Measurements from ENCODE around the gene PSMD8. TPM values are rescaled to one million over a fixed set of nuclear protein-coding genes. Genes with fewer than 3 reads are reported as not detected.

Gene PSMD8
- total and polyA plus RNA-seq, 10 donors = 39.0 to 144 (median 81.9) TPM

Other genes with a start within 250 kb of the PSMD8 start
- not detected for gene DPF1, start 150.3 kb upstream of the PSMD8 start, total RNA-seq
- gene DPF1, start 150.3 kb upstream of the PSMD8 start, polyA plus RNA-seq = under 1 TPM; 0.04 to 0.06 (median 0.06) TPM
- 100 to 1,000 TPM in 2 of 7 donors, 10 to 100 TPM in 5; 26.1 to 102 (median 54.5) TPM for gene PPP1R14A, start 118.2 kb upstream of the PSMD8 start, total RNA-seq
- gene PPP1R14A, start 118.2 kb upstream of the PSMD8 start, polyA plus RNA-seq = 100 to 1,000 TPM in 1 of 3 donors, 10 to 100 TPM in 2; 66.7 to 145 (median 97.2) TPM
- gene SPINT2, start 110.0 kb upstream of the PSMD8 start, total RNA-seq = 10 to 100 TPM; 41.2 to 87.8 (median 59.5) TPM
- gene SPINT2, start 110.0 kb upstream of the PSMD8 start, polyA plus RNA-seq = 10 to 100 TPM; 63.2 to 82.9 (median 65.6) TPM
- 1 to 10 TPM in 5 of 7 donors, not detected in 2; 3.2 to 6.1 (median 4.1) TPM for gene C19orf33, start 70.3 kb upstream of the PSMD8 start, total RNA-seq
- gene C19orf33, start 70.3 kb upstream of the PSMD8 start, polyA plus RNA-seq = 10 to 100 TPM; 11.0 to 53.6 (median 11.2) TPM
- 10 to 100 TPM; 31.4 to 40.6 (median 38.4) TPM for gene YIF1B, start 58.6 kb upstream of the PSMD8 start, total RNA-seq
- gene YIF1B, start 58.6 kb upstream of the PSMD8 start, polyA plus RNA-seq = 10 to 100 TPM; 41.2 to 56.7 (median 46.6) TPM
- 10 to 100 TPM; 11.8 to 25.9 (median 17.8) TPM for gene KCNK6, start 54.7 kb upstream of the PSMD8 start, total RNA-seq
- gene KCNK6, start 54.7 kb upstream of the PSMD8 start, polyA plus RNA-seq = 1 to 10 TPM; 3.8 to 9.3 (median 4.5) TPM
- gene CATSPERG, start 38.7 kb upstream of the PSMD8 start, total RNA-seq = 10 to 100 TPM in 2 of 7 donors, 1 to 10 TPM in 5; 4.0 to 10.7 (median 7.4) TPM
- 1 to 10 TPM; 1.8 to 4.4 (median 1.9) TPM for gene CATSPERG, start 38.7 kb upstream of the PSMD8 start, polyA plus RNA-seq
- gene GGN, start 13.5 kb downstream of the PSMD8 start, total RNA-seq = not detected
- gene GGN, start 13.5 kb downstream of the PSMD8 start, polyA plus RNA-seq = under 1 TPM in 2 of 3 donors, not detected in 1; 0.08 to 0.19 TPM
- 1 to 10 TPM in 1 of 7 donors, under 1 TPM in 5, not detected in 1; 0.14 to 1.2 (median 0.47) TPM for gene SPRED3, start 14.1 kb downstream of the PSMD8 start, total RNA-seq
- gene SPRED3, start 14.1 kb downstream of the PSMD8 start, polyA plus RNA-seq = under 1 TPM; 0.03 to 0.46 (median 0.45) TPM
- 10 to 100 TPM; 18.0 to 26.1 (median 20.4) TPM for gene FAM98C, start 28.5 kb downstream of the PSMD8 start, total RNA-seq
- gene FAM98C, start 28.5 kb downstream of the PSMD8 start, polyA plus RNA-seq = 10 to 100 TPM; 25.2 to 27.4 (median 26.1) TPM
- 10 to 100 TPM; 15.6 to 59.9 (median 32.1) TPM for gene RASGRP4, start 51.6 kb downstream of the PSMD8 start, total RNA-seq
- gene RASGRP4, start 51.6 kb downstream of the PSMD8 start, polyA plus RNA-seq = 1 to 10 TPM; 1.7 to 7.4 (median 6.7) TPM
- 1 to 10 TPM in 5 of 7 donors, under 1 TPM in 2; 0.32 to 3.0 (median 1.4) TPM for gene RYR1, start 59.1 kb downstream of the PSMD8 start, total RNA-seq
- gene RYR1, start 59.1 kb downstream of the PSMD8 start, polyA plus RNA-seq = 1 to 10 TPM in 1 of 3 donors, under 1 TPM in 2; 0.32 to 3.2 (median 0.39) TPM
- gene MAP4K1, start 243.4 kb downstream of the PSMD8 start, total RNA-seq = 100 to 1,000 TPM in 4 of 7 donors, 10 to 100 TPM in 3; 58.2 to 163 (median 122) TPM
- 100 to 1,000 TPM in 2 of 3 donors, 10 to 100 TPM in 1; 81.3 to 161 (median 153) TPM for gene MAP4K1, start 243.4 kb downstream of the PSMD8 start, polyA plus RNA-seq
- gene EIF3K, start 244.6 kb downstream of the PSMD8 start, total RNA-seq = 100 to 1,000 TPM; 232 to 538 (median 244) TPM
- 100 to 1,000 TPM; 276 to 365 (median 328) TPM for gene EIF3K, start 244.6 kb downstream of the PSMD8 start, polyA plus RNA-seq

Data from spleen (tissue), 10 donors.